ENCODE results near the gene BIN2. TPM values are rescaled to one million over a fixed set of nuclear protein-coding genes. Genes with fewer than 3 reads are reported as not detected.
"Not testable (repeated sequence)": the region's sequence is repeated elsewhere in the genome, so short reads cannot be mapped to it uniquely, and the experiment has no call there.

Gene BIN2
- total and polyA plus RNA-seq, 2 experiments from 2014 or later = not detected

DNA sequence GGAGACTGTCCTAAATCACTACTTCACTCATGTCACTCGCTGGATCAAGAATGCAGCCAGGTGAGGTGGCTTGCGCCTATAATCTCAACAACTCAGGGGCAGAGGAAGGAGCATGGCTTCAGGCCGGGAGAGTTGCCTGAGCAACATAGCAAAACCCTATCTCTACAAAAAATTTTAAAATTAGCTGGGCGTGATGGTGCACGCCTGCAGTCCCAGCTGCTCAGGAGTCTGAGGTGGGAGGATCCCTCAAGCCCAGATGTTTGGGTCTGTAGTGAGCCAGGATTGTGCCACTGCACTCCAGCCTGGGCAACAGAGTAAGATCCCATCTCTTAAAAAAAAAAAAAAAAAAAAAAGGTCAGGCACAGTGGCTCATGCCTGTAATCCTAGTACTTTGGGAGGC lies 59.7 kb downstream of the BIN2 start:
- Histone ChIP-seq H3K9me3 (ENCODE audit: low read depth) (no peaks in the 10 kb centered on the region), H3K4me3 (no peak overlapping the region), H3K9ac (no peak overlapping the region), H3K4me2 (ENCODE audit: unreplicated experiment) (no peak overlapping the region), H3K79me2 (ENCODE audit: insufficient read depth) (peaks cover 76% of the 10 kb centered on the region), H3K27ac (no peak overlapping the region), H3K9me2 (ENCODE audit: insufficient read depth) (no peaks in the 10 kb centered on the region), H3K4me1 (ENCODE audit: insufficient read depth) (peaks cover 11% of the 10 kb centered on the region; the same call in 1 of the 2 replicates), H3K36me3 (ENCODE audit: low read depth) (no peaks in the 10 kb centered on the region), H2AFZ (no peak overlapping the region), H4K20me1 (ENCODE audit: insufficient read depth) (no peaks in the 10 kb centered on the region), H3F3A (ENCODE audit: insufficient read depth) (no peaks in the 10 kb centered on the region), H3K27me3 (replicated peaks; ENCODE audit: insufficient read depth) (no peaks in the 10 kb centered on the region)
- WGBS, 2 experiments (ENCODE audit: low coverage in 1 of 2, low lambda C conversion rate in 2 of 2, missing lambda C conversion rate in 2 of 2) = 88 to 94% methylated on average over 5 of the region's 5 CpGs
- in situ Hi-C loops (cut with MboI) = loop anchor here (10.0 kb wide), 1 partner anchor 81 kb away; the partner anchor contains the start of gene CELA1
- TF ChIP-seq EZH2phosphoT487 (IDR thresholded peaks at IDR 0.05; ENCODE audit: insufficient read depth, low read depth) (no peak), EZH2 (IDR thresholded peaks at IDR 0.05; ENCODE audit: insufficient read depth, poor library complexity, severe bottlenecking) (no peak)
- DNase-seq = no peak

DNA sequence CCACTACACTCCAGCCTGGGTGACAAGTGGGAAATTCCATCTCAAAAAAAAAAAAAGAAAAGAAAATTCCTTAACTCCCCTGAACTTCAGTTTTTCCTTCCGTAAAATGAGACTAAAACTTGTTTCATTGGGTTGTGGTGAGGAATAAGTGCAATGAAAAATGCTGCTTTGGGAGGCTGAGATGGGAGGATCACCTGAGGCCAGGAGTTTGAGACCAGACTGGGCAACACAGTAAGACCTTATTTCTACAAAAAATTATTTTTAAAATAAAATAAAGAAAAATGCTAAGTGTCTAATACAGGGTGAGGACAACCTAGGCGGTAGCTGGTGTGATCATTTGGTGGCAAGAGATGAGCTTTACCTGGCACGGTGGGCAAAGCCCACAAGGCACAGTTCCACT lies 60.6 kb downstream of the BIN2 start:
- DNase-seq = no peak
- no peaks in the 10 kb centered on the region for H3F3A ChIP-seq (ENCODE audit: insufficient read depth)
- H3K4me1 ChIP-seq (ENCODE audit: insufficient read depth) = peaks cover 4% of the 10 kb centered on the region; the same call in 1 of the 2 replicates
- H3K9me3 ChIP-seq (ENCODE audit: low read depth) = no peaks in the 10 kb centered on the region
- no peak overlapping the region for H3K4me3 ChIP-seq
- H3K36me3 ChIP-seq (ENCODE audit: low read depth) = no peaks in the 10 kb centered on the region
- H3K9me2 ChIP-seq (ENCODE audit: insufficient read depth) = no peaks in the 10 kb centered on the region
- peak overlapping the region; percentile 19 for H3K4me2 ChIP-seq (ENCODE audit: unreplicated experiment)
- H4K20me1 ChIP-seq (ENCODE audit: insufficient read depth) = no peaks in the 10 kb centered on the region
- in situ Hi-C loops (cut with MboI) = loop anchor here (10.0 kb wide), 1 partner anchor 81 kb away; the partner anchor contains the start of gene CELA1
- peak overlapping the region; percentile 37 for H3K27ac ChIP-seq
- TF ChIP-seq EZH2 (IDR thresholded peaks at IDR 0.05; ENCODE audit: insufficient read depth, poor library complexity, severe bottlenecking) (no peak), EZH2phosphoT487 (IDR thresholded peaks at IDR 0.05; ENCODE audit: insufficient read depth, low read depth) (no peak)
- H3K27me3 ChIP-seq (replicated peaks; ENCODE audit: insufficient read depth) = no peaks in the 10 kb centered on the region
- H2AFZ ChIP-seq = no peak overlapping the region
- H3K9ac ChIP-seq = no peak overlapping the region
- 95 to 98% methylated on average over 3 of the region's 3 CpGs for WGBS, 2 experiments (ENCODE audit: low coverage in 1 of 2, low lambda C conversion rate in 2 of 2, missing lambda C conversion rate in 2 of 2)
- peaks cover 77% of the 10 kb centered on the region for H3K79me2 ChIP-seq (ENCODE audit: insufficient read depth)

GRCh38 chr12:51262758-51263177 lies 61.2 kb downstream of the BIN2 start:
- Histone ChIP-seq H3K4me2 (ENCODE audit: unreplicated experiment) (peak overlapping the region; percentile 19), H3K9me3 (ENCODE audit: low read depth) (no peaks in the 10 kb centered on the region), H3K79me2 (ENCODE audit: insufficient read depth) (peaks cover 78% of the 10 kb centered on the region), H3F3A (ENCODE audit: insufficient read depth) (no peaks in the 10 kb centered on the region), H3K27me3 (replicated peaks; ENCODE audit: insufficient read depth) (no peaks in the 10 kb centered on the region), H3K27ac (peak overlapping the region; percentile 37), H3K9me2 (ENCODE audit: insufficient read depth) (no peaks in the 10 kb centered on the region), H3K4me3 (no peak overlapping the region), H4K20me1 (ENCODE audit: insufficient read depth) (no peaks in the 10 kb centered on the region), H3K9ac (no peak overlapping the region), H2AFZ (no peak overlapping the region), H3K36me3 (ENCODE audit: low read depth) (no peaks in the 10 kb centered on the region), H3K4me1 (ENCODE audit: insufficient read depth) (peaks cover 4% of the 10 kb centered on the region; the same call in 1 of the 2 replicates)
- in situ Hi-C loops (cut with MboI) = loop anchor here (10.0 kb wide), 1 partner anchor 82 kb away; the partner anchor contains the start of gene CELA1
- 4 to 5% methylated on average over 7 of the region's 7 CpGs for WGBS, 2 experiments (ENCODE audit: low coverage in 1 of 2, low lambda C conversion rate in 2 of 2, missing lambda C conversion rate in 2 of 2)
- no peak for TF ChIP-seq EZH2phosphoT487 (IDR thresholded peaks at IDR 0.05; ENCODE audit: insufficient read depth, low read depth)
- no peak for TF ChIP-seq EZH2 (IDR thresholded peaks at IDR 0.05; ENCODE audit: insufficient read depth, poor library complexity, severe bottlenecking)
- peak; percentile 81 for DNase-seq

- in situ Hi-C loops (cut with MboI); H3F3A ChIP-seq (ENCODE audit: insufficient read depth); H3K27me3 ChIP-seq (replicated peaks; ENCODE audit: insufficient read depth); H3K36me3 ChIP-seq (ENCODE audit: low read depth); H2AFZ ChIP-seq; H3K9ac ChIP-seq; H3K27ac ChIP-seq; H3K9me3 ChIP-seq (ENCODE audit: low read depth); H3K4me3 ChIP-seq; DNase-seq; H3K4me1 ChIP-seq (ENCODE audit: insufficient read depth); H3K4me2 ChIP-seq (ENCODE audit: unreplicated experiment); H4K20me1 ChIP-seq (ENCODE audit: insufficient read depth); H3K9me2 ChIP-seq (ENCODE audit: insufficient read depth): not testable (repeated sequence)
- WGBS, 2 experiments (ENCODE audit: low coverage in 1 of 2, low lambda C conversion rate in 2 of 2, missing lambda C conversion rate in 2 of 2) = 100% methylated on average over 1 of the region's 1 CpG
- H3K79me2 ChIP-seq (ENCODE audit: insufficient read depth) = peaks cover 70% of the 10 kb centered on the region
Observed at GRCh38 chr12:51259600-51259999, 64.4 kb downstream of the BIN2 start.

DNA sequence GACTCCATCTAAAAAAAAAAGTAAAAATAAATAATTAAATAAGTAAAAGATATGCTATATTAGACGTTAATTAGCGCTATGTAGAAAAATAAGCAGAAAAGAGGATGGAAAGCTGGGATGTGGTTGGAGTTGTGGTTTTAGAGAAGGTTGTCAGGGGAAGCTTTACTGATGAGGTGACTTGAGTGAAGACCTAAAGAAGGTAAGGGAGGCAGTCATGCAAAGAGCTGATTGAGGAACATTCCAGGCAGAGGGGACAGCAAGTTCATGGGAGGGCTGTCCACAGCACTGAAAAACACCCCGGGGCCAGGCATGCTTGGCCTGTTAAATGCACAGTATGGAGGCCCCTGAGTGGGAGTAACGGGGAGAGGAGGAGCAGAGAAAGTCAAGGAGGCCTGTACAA lies 69.4 kb downstream of the BIN2 start:
- H3K9me3 ChIP-seq (ENCODE audit: low read depth) = no peaks in the 10 kb centered on the region
- no peaks in the 10 kb centered on the region for H3K9me2 ChIP-seq (ENCODE audit: insufficient read depth)
- H3F3A ChIP-seq (ENCODE audit: insufficient read depth) = no peaks in the 10 kb centered on the region
- in situ Hi-C loops (cut with MboI) = no loop called here
- H3K27ac ChIP-seq = no peak overlapping the region
- WGBS, 2 experiments (ENCODE audit: low coverage in 1 of 2, low lambda C conversion rate in 2 of 2, missing lambda C conversion rate in 2 of 2) = 70 to 71% methylated on average over 4 of the region's 4 CpGs
- H3K4me1 ChIP-seq (ENCODE audit: insufficient read depth) = no peaks in the 10 kb centered on the region
- no peak overlapping the region for H2AFZ ChIP-seq
- H4K20me1 ChIP-seq (ENCODE audit: insufficient read depth) = no peaks in the 10 kb centered on the region
- 0 out of 2 replicates have a peak, but pooled peaks cover 7% of the 10 kb centered on the region for H3K36me3 ChIP-seq (ENCODE audit: low read depth)
- no peak overlapping the region for H3K4me2 ChIP-seq (ENCODE audit: unreplicated experiment)
- TF ChIP-seq EZH2phosphoT487 (IDR thresholded peaks at IDR 0.05; ENCODE audit: insufficient read depth, low read depth) (no peak), EZH2 (IDR thresholded peaks at IDR 0.05; ENCODE audit: insufficient read depth, poor library complexity, severe bottlenecking) (no peak)
- no peak overlapping the region for H3K4me3 ChIP-seq
- no peak overlapping the region for H3K9ac ChIP-seq
- DNase-seq = no peak
- peaks cover 73% of the 10 kb centered on the region for H3K79me2 ChIP-seq (ENCODE audit: insufficient read depth)
- H3K27me3 ChIP-seq (replicated peaks; ENCODE audit: insufficient read depth) = no peaks in the 10 kb centered on the region
